Tibial nerve (tissue), 4 donors: ENCODE data around the gene ITFG1. TPM values are rescaled to one million over a fixed set of nuclear protein-coding genes. Genes with fewer than 3 reads are reported as not detected.

Experiments
- DNase-seq, 2 donors: peaks; one replicate each; pipeline ENCODE4 v3.0.0-alpha.2; 2019; ENCODE audit warnings: low spot score in 2 of 2
- H3K27ac ChIP-seq, 4 donors: fragments of 200-600 bp; sonication (generic) in 3 of 4; one replicate each; pipeline ENCODE4 v1.5.1; 2017 to 2019; ENCODE audit warnings: mild to moderate bottlenecking in 1 of 4
- H3K27me3 ChIP-seq, 2 donors: fragments of 200-600 bp; sonication (generic) in 1 of 2; one replicate each; pipeline versions ENCODE4 v1.5.1 to v1.6.0; 2017 to 2019
- H3K36me3 ChIP-seq, 3 donors: fragments of 200-600 bp; sonication (generic); one replicate each; pipeline ENCODE4 v1.5.1; 2018 to 2019
- H3K4me1 ChIP-seq, 4 donors: fragments of 200-600 bp; sonication (generic) in 3 of 4; one replicate each; pipeline ENCODE4 v1.5.1; 2017 to 2019
- H3K4me3 ChIP-seq, 4 donors: fragments of 200-600 bp; sonication (generic) in 3 of 4; one replicate each; pipeline ENCODE4 v1.5.1; 2017 to 2019; ENCODE audit warnings: mild to moderate bottlenecking in 1 of 4, moderate library complexity in 1 of 4
- H3K9me3 ChIP-seq, 4 donors: fragments of 200-600 bp; sonication (generic) in 3 of 4; one replicate each; pipeline ENCODE4 v1.5.1; 2017 to 2019
- CTCF ChIP-seq, 5 experiments: fragments of 200-600 bp in 3 of 5; fragments of 450-650 bp in 2 of 5; sonication (generic) in 3 of 5; IDR thresholded peaks; one replicate each; pipeline ENCODE4 v1.5.1; 2016 to 2019; ENCODE audit warnings: antibody characterized with exemption in 5 of 5, mild to moderate bottlenecking in 3 of 5, moderate library complexity in 2 of 5
- EP300 ChIP-seq, 2 donors: sonication (generic); formaldehyde crosslinking; IDR thresholded peaks; one replicate each; pipeline ENCODE4 v1.6.1; 2017; ENCODE audit warnings: antibody characterized with exemption in 2 of 2, mild to moderate bottlenecking in 1 of 2
- POLR2A ChIP-seq, 2 donors: fragments of 450-650 bp; IDR thresholded peaks; one replicate each; pipeline ENCODE4 v1.6.1; 2017; ENCODE audit warnings: antibody characterized with exemption in 2 of 2, mild to moderate bottlenecking in 2 of 2, moderate library complexity in 2 of 2
- WGBS, 2 donors: methylation state at CpG; one replicate each; pipeline ENCODE4 v1.1.5; 2018; 5-methylcytosine and 5-hydroxymethylcytosine counted together
- total RNA-seq, 4 donors: library from RNA; depleted of rRNA; stranded (reverse); fragments of >200 nt; gene quantifications; one replicate each; pipeline ENCODE4 v1.1.0, GENCODE V29; 2016

ITFG1 gene
- total RNA-seq, 4 donors from 2014 or later, result 36.6 to 52.1 (median 40.9) TPM

DNA sequence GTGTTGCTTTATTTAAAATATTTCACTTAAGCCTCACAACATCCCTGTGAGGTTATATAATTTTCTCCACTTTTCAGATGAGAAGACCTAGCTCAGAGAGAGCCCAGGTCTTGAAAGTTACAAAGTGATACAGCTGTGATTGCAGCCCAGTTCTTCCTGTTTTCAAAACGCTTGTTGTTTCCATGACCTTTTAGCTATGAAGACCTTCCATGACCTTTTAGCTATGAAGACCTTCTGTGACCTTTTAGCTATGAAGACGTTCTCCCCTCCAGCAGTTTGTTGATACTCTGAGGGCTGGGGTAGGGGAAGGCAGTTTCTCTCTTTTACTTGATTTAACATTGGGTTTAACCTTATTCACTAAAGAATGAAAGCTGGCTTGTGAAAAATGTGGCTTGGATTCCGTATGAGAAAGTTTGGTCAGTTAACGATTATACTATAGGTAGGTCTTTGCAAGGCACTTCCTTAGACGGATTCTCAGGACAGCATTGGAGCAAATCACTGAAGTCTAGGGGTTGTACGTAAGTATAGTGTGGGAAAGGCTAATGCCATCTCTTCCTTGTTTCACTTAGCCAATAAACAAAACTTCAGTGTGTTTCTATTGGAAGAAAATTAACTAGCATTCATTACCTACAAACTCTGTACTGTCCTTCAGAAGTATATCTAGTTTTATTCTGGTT is 21.0 kb upstream of the ITFG1 start:
- H3K4me1 ChIP-seq, result peaks cover 0 to 18% (median 0%) of the 10 kb centered on the region in 4 donors
- no peak for DNase-seq
- no peaks in the 10 kb centered on the region for H3K27me3 ChIP-seq
- no peak overlapping the region for H3K27ac ChIP-seq
- H3K36me3 ChIP-seq, result no peaks in the 10 kb centered on the region
- no peak overlapping the region for H3K4me3 ChIP-seq
- no peaks in the 10 kb centered on the region for H3K9me3 ChIP-seq
- WGBS, 2 donors, result 39 to 47% methylated on average over 6 of the region's 6 CpGs
- TF ChIP-seq CTCF (IDR thresholded peaks at IDR 0.05), result no peak
- no peak for TF ChIP-seq POLR2A (IDR thresholded peaks at IDR 0.05)
- TF ChIP-seq EP300 (IDR thresholded peaks at IDR 0.05), result no peak

DNA sequence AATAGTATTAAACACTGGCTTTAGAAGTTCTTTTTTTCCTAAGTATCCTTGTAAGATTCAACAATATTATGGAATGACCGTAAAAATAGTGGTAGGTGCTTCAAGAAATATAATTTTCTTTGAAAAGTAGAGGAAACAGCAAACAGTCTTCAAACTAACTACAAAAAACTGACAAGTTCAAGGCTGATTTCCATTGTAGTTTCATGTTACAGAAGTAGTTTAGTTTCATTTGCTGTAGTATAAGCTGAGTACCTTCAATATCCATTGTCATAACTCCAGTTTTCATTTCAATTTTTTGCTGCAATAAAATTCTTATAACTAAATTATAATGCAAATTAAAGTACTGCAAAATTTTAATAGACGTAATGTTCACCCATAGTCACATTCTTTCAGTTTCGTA is 19.5 kb upstream of the ITFG1 start:
- no peak for DNase-seq
- Histone ChIP-seq H3K4me3 (no peak overlapping the region), H3K27ac (no peak overlapping the region), H3K36me3 (no peaks in the 10 kb centered on the region), H3K27me3 (no peaks in the 10 kb centered on the region), H3K9me3 (no peaks in the 10 kb centered on the region), H3K4me1 (peaks cover 0 to 22% (median 0%) of the 10 kb centered on the region in 4 donors)
- WGBS, 2 donors, result 96 to 98% methylated on average over 3 of the region's 3 CpGs
- no peak for TF ChIP-seq EP300 (IDR thresholded peaks at IDR 0.05)
- no peak for TF ChIP-seq CTCF (IDR thresholded peaks at IDR 0.05)
- no peak for TF ChIP-seq POLR2A (IDR thresholded peaks at IDR 0.05)

GRCh38 chr16:47477679-47478078 is 16.8 kb upstream of the ITFG1 start:
- 65% methylated on average over 1 of the region's 1 CpG for WGBS, 2 donors
- Histone ChIP-seq H3K9me3 (no peaks in the 10 kb centered on the region), H3K27ac (no peak overlapping the region), H3K27me3 (no peaks in the 10 kb centered on the region), H3K4me3 (no peak overlapping the region), H3K36me3 (no peaks in the 10 kb centered on the region), H3K4me1 (peaks cover 0 to 22% (median 0%) of the 10 kb centered on the region in 4 donors)
- no peak for TF ChIP-seq EP300 (IDR thresholded peaks at IDR 0.05)
- TF ChIP-seq CTCF (IDR thresholded peaks at IDR 0.05), result no peak
- no peak for TF ChIP-seq POLR2A (IDR thresholded peaks at IDR 0.05)
- DNase-seq, result no peak

DNA sequence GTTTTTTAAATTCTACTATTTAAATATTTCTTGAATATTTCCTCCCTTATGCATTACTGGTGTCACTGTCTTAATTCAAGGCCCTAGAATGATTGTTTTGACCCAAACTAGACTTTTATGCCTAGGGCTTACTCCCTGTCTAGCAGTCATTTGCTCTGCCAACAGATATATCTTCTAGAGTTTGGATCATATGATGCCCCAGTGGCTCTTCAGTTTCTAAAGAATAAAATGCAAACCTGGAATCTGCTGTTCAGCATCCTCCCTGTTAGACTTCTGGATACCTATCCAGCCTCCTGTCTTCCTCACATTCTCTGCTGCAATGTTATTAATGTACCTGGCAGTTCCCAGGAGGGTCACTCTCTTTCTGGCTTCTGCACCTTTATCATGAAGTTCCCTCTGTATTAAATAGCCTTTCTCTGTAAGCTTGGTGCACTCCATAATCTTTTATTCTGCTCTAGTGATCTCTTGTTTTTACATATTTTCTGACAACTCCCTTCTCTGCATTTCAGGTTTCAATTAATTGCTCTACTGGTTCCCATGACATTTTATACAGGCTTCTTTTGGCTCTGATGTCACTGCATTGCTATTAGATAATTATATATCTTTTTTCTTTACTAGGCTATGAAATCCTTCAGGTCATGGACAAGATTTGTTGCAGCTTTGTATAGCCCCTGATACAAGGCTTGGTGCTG is 15.9 kb upstream of the ITFG1 start:
- no peaks in the 10 kb centered on the region for H3K9me3 ChIP-seq
- DNase-seq, result no peak
- no peak overlapping the region for H3K4me3 ChIP-seq
- H3K27me3 ChIP-seq, result no peaks in the 10 kb centered on the region
- peaks cover 0 to 19% (median 0%) of the 10 kb centered on the region in 4 donors for H3K4me1 ChIP-seq
- H3K36me3 ChIP-seq, result peaks cover 0 to 5% (median 0%) of the 10 kb centered on the region in 3 donors
- TF ChIP-seq CTCF (IDR thresholded peaks at IDR 0.05) (no peak), POLR2A (IDR thresholded peaks at IDR 0.05) (no peak)
- H3K27ac ChIP-seq, result no peak overlapping the region

DNA sequence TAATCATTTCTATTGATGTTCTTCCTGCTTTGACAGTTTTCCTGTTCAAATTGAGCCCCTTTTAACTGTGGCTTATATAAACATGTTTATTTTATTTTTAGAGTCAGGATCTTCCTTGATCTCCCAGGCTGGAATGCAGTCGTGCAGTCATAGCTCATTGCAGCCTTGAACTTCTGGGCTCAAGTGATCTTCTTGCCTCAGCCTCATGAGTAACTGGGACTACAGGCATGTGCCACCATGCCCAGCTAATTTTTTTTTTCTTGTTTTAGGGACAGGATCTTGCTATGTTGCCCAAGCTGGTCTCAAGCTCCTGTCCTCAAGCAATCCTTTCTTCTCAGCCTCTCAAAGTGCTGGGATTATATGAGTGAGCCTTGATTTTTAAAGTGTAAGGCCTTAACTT is 14.9 kb upstream of the ITFG1 start:
- TF ChIP-seq POLR2A (IDR thresholded peaks at IDR 0.05), result no peak
- TF ChIP-seq CTCF (IDR thresholded peaks at IDR 0.05), result no peak
- TF ChIP-seq EP300 (IDR thresholded peaks at IDR 0.05), result no peak
- H3K27ac ChIP-seq, result no peak overlapping the region
- WGBS, 2 donors, result 35 to 37% methylated on average over 1 of the region's 1 CpG

More for the DNA sequence above, 14.9 kb upstream of the ITFG1 start:
- H3K4me1 ChIP-seq, result peaks cover 0 to 16% (median 0%) of the 10 kb centered on the region in 4 donors
- H3K4me3 ChIP-seq, result no peak overlapping the region
- H3K27me3 ChIP-seq, result no peaks in the 10 kb centered on the region
- H3K9me3 ChIP-seq, result no peaks in the 10 kb centered on the region
- peaks cover 0 to 7% (median 0%) of the 10 kb centered on the region in 3 donors for H3K36me3 ChIP-seq
- DNase-seq, result no peak
